ENCODE data around the gene ZNF358.
"Not testable (repeated sequence)": the region's sequence is repeated elsewhere in the genome, so short reads cannot be mapped to it uniquely, and the experiment has no call there.

ZNF358 gene

GRCh38 chr19:7534531-7535046, 18.7 kb downstream of the ZNF358 start:
- in situ Hi-C loops (cut with HindIII; ENCODE audit: low sequenced_read_pairs): no loop called here

- in situ Hi-C loops (cut with HindIII; ENCODE audit: low sequenced_read_pairs): no loop called here
Measured at GRCh38 chr19:7535047-7535997, 19.4 kb downstream of the ZNF358 start, which contains the start of gene PNPLA6. TSS of gene PNPLA6 (plus strand) at chr19:7535717. CDS start at chr19:7535789, 72 bp downstream.

GRCh38 chr19:7535998-7536695, 20.2 kb downstream of the ZNF358 start:
- in situ Hi-C loops (cut with HindIII; ENCODE audit: low sequenced_read_pairs): no loop called here

GRCh38 chr19:7538990-7539389, 23.1 kb downstream of the ZNF358 start:
- in situ Hi-C loops (cut with HindIII; ENCODE audit: low sequenced_read_pairs): not testable (repeated sequence)

GRCh38 chr19:7539827-7540425, 24.0 kb downstream of the ZNF358 start:
- in situ Hi-C loops (cut with HindIII; ENCODE audit: low sequenced_read_pairs): no loop called here

- in situ Hi-C loops (cut with HindIII; ENCODE audit: low sequenced_read_pairs): no loop called here
Measured at GRCh38 chr19:7540761-7541474, 25.0 kb downstream of the ZNF358 start.

- in situ Hi-C loops (cut with HindIII; ENCODE audit: low sequenced_read_pairs): no loop called here
Measured at GRCh38 chr19:7541475-7541824, 25.5 kb downstream of the ZNF358 start.

GRCh38 chr19:7541828-7542443, 26.0 kb downstream of the ZNF358 start:
- in situ Hi-C loops (cut with HindIII; ENCODE audit: low sequenced_read_pairs): no loop called here

GRCh38 chr19:7542556-7543348, 26.8 kb downstream of the ZNF358 start:
- in situ Hi-C loops (cut with HindIII; ENCODE audit: low sequenced_read_pairs): no loop called here

- in situ Hi-C loops (cut with HindIII; ENCODE audit: low sequenced_read_pairs): no loop called here
Measured at GRCh38 chr19:7544626-7545025, 28.7 kb downstream of the ZNF358 start.

GRCh38 chr19:7545300-7545699, 29.4 kb downstream of the ZNF358 start:
- in situ Hi-C loops (cut with HindIII; ENCODE audit: low sequenced_read_pairs): no loop called here

- in situ Hi-C loops (cut with HindIII; ENCODE audit: low sequenced_read_pairs): no loop called here
Measured at GRCh38 chr19:7545904-7546303, 30.0 kb downstream of the ZNF358 start.

- in situ Hi-C loops (cut with HindIII; ENCODE audit: low sequenced_read_pairs): no loop called here
Measured at GRCh38 chr19:7547159-7547558, 31.3 kb downstream of the ZNF358 start.

- in situ Hi-C loops (cut with HindIII; ENCODE audit: low sequenced_read_pairs): no loop called here
Measured at GRCh38 chr19:7549429-7550148, 33.7 kb downstream of the ZNF358 start.

- in situ Hi-C loops (cut with HindIII; ENCODE audit: low sequenced_read_pairs): no loop called here
Measured at GRCh38 chr19:7550169-7550770, 34.4 kb downstream of the ZNF358 start.

GRCh38 chr19:7550987-7551761, 35.3 kb downstream of the ZNF358 start:
- in situ Hi-C loops (cut with HindIII; ENCODE audit: low sequenced_read_pairs): no loop called here

GRCh38 chr19:7552781-7553180, 36.9 kb downstream of the ZNF358 start:
- in situ Hi-C loops (cut with HindIII; ENCODE audit: low sequenced_read_pairs): no loop called here

- in situ Hi-C loops (cut with HindIII; ENCODE audit: low sequenced_read_pairs): no loop called here
Measured at GRCh38 chr19:7554565-7554964, 38.7 kb downstream of the ZNF358 start.

Measured in DLD1 (cell line).